Natural killer cell (primary cell): ENCODE measurements around the gene RASGRF1. TPM values are rescaled to one million over a fixed set of nuclear protein-coding genes. Genes with fewer than 3 reads are reported as not detected.
A peak's percentile ranks its signal among the peaks of the same experiment; 100 is the strongest.
"Not testable (repeated sequence)": the region's sequence is repeated elsewhere in the genome, so short reads cannot be mapped to it uniquely, and the experiment has no call there.

Experiments used
- ATAC-seq, 3 donors: fragments of 150-1000 bp in 2 of 3; fragments of 200-7000 bp in 1 of 3; cut with Tn5 transposase; 1 replicate in 1 of 3; 2 replicates in 2 of 3; pipeline ENCODE4 v1.10.0; 2021; ENCODE audit warnings: mild to moderate bottlenecking in 2 of 3, moderate library complexity in 2 of 3
- DNase-seq, 2 donors: peaks; one replicate each; pipeline versions ENCODE4 v3.0.0 to v3.0.0-alpha.2; 2013 to 2021; ENCODE audit warnings: mixed read lengths in 1 of 2
- H3K27ac ChIP-seq: one replicate; pipeline ENCODE4 v1.5.1; 2013; ENCODE audit warnings: mild to moderate bottlenecking, low read length
- H3K27me3 ChIP-seq: one replicate; pipeline ENCODE4 v1.6.1; 2013; ENCODE audit warnings: low read length; ENCODE audit not compliant: control insufficient read depth, insufficient read depth
- H3K36me3 ChIP-seq: one replicate; pipeline ENCODE4 v1.6.1; 2013; ENCODE audit warnings: low read length; ENCODE audit not compliant: control insufficient read depth, insufficient read depth
- H3K4me1 ChIP-seq: one replicate; pipeline ENCODE4 v1.6.1; 2013; ENCODE audit warnings: low read length; ENCODE audit not compliant: control insufficient read depth, insufficient read depth
- H3K4me3 ChIP-seq: one replicate; pipeline ENCODE4 v1.5.1; 2013; ENCODE audit warnings: low read length
- H3K9me3 ChIP-seq: one replicate; pipeline ENCODE4 v1.6.1; 2013; ENCODE audit warnings: low read length; ENCODE audit not compliant: control insufficient read depth, insufficient read depth
- H3K27ac Mint-ChIP-seq, 2 donors: one replicate each; pipeline ENCODE4 v1.8.0; 2022; ENCODE audit warnings: mild to moderate bottlenecking in 2 of 2, mixed read lengths in 2 of 2, moderate library complexity in 1 of 2
- H3K27me3 Mint-ChIP-seq, 2 donors: one replicate each; pipeline ENCODE4 v1.8.0; 2022; ENCODE audit warnings: low read depth in 2 of 2, mixed read lengths in 2 of 2
- H3K36me3 Mint-ChIP-seq: one replicate; pipeline ENCODE4 v1.8.0; 2022; ENCODE audit warnings: mixed read lengths
- H3K4me1 Mint-ChIP-seq, 2 donors: one replicate each; pipeline ENCODE4 v1.8.0; 2022; ENCODE audit warnings: mixed read lengths in 2 of 2
- H3K4me3 Mint-ChIP-seq: one replicate; pipeline ENCODE4 v1.8.0; 2022; ENCODE audit warnings: mild to moderate bottlenecking, moderate library complexity, mixed read lengths
- H3K9me3 Mint-ChIP-seq, 2 donors: one replicate each; pipeline ENCODE4 v1.8.0; 2022; ENCODE audit warnings: mixed read lengths in 2 of 2
- CTCF ChIP-seq: fragments of 200-600 bp; IDR thresholded peaks from one replicate; pipeline ENCODE4 v1.8.0; 2022; ENCODE audit warnings: antibody characterized with exemption
- WGBS: methylation state at CpG from one replicate; pipeline ENCODE4 v1.1.7; 2013; ENCODE audit warnings: missing lambda C conversion rate; ENCODE audit not compliant: insufficient coverage; 5-methylcytosine and 5-hydroxymethylcytosine counted together
- intact Hi-C: fragments of 100-400 bp; cut with micrococcal nuclease; formaldehyde crosslinking; loops from one replicate; pipeline ENCODE4 v1.14.2; 2022
- total RNA-seq, 4 donors: library from RNA; stranded (reverse); fragments of 120-200 nt in 1 of 4; gene quantifications; one replicate each; pipeline versions ENCODE4 v1.2.3 to v1.2.4, GENCODE V29; 2013 to 2022

Gene RASGRF1
- total RNA-seq, 3 donors from 2014 or later (not counting 1 experiment from before 2014, with no cell fraction given) = not detected

GRCh38 chr15:78995921-78996893 is 94.4 kb downstream of the RASGRF1 start:
- no peaks in the 10 kb centered on the region for H3K36me3 ChIP-seq
- no peak for ATAC-seq
- Mint-ChIP-seq H3K4me1 (peaks cover 0 to 6% of the 10 kb centered on the region in 2 donors), H3K27me3 (peaks cover 0 to 3% of the 10 kb centered on the region in 2 donors), H3K4me3 (no peak overlapping the region), H3K36me3 (no peaks in the 10 kb centered on the region), H3K9me3 (no peaks in the 10 kb centered on the region), H3K27ac (no peak overlapping the region)
- peaks cover 9% of the 10 kb centered on the region for H3K4me1 ChIP-seq
- DNase-seq = no peak
- H3K27ac ChIP-seq = no peak overlapping the region
- TF ChIP-seq CTCF = no peak
- intact Hi-C loops = no loop called here
- H3K9me3 ChIP-seq = no peaks in the 10 kb centered on the region
- H3K4me3 ChIP-seq = no peak overlapping the region
- WGBS = 86% methylated on average over 22 of the region's 22 CpGs
- no peaks in the 10 kb centered on the region for H3K27me3 ChIP-seq

GRCh38 chr15:78995161-78995560 is 95.4 kb downstream of the RASGRF1 start:
- H3K9me3 Mint-ChIP-seq, H3K4me1 Mint-ChIP-seq, H3K36me3 ChIP-seq, H3K27me3 ChIP-seq, H3K27me3 Mint-ChIP-seq, intact Hi-C loops, H3K4me3 Mint-ChIP-seq, H3K4me1 ChIP-seq, H3K27ac ChIP-seq, H3K36me3 Mint-ChIP-seq, ATAC-seq, DNase-seq, H3K4me3 ChIP-seq, H3K9me3 ChIP-seq, H3K27ac Mint-ChIP-seq: not testable (repeated sequence)
- WGBS = 72% methylated on average over 6 of the region's 6 CpGs

- Mint-ChIP-seq H3K27ac (no peak overlapping the region), H3K27me3 (peaks cover 3 to 10% of the 10 kb centered on the region in 2 donors), H3K36me3 (no peaks in the 10 kb centered on the region), H3K4me3 (no peak overlapping the region), H3K4me1 (peaks cover 0 to 6% of the 10 kb centered on the region in 2 donors), H3K9me3 (no peaks in the 10 kb centered on the region)
- Histone ChIP-seq H3K9me3 (no peaks in the 10 kb centered on the region), H3K27ac (no peak overlapping the region), H3K4me1 (peaks cover 11% of the 10 kb centered on the region), H3K4me3 (no peak overlapping the region), H3K27me3 (no peaks in the 10 kb centered on the region), H3K36me3 (no peaks in the 10 kb centered on the region)
- ATAC-seq = no peak
- TF ChIP-seq CTCF = no peak
- intact Hi-C loops = no loop called here
- DNase-seq = no peak
- 71% methylated on average over 10 of the region's 10 CpGs for WGBS
These were observed 96.5 kb downstream of the RASGRF1 start for GRCh38 chr15:78993931-78994530.

- H3K36me3 Mint-ChIP-seq = no peaks in the 10 kb centered on the region
These were observed 97.2 kb downstream of the RASGRF1 start for GRCh38 chr15:78993257-78993930.

More at GRCh38 chr15:78993257-78993930, 97.2 kb downstream of the RASGRF1 start:
- no peaks in the 10 kb centered on the region for H3K27me3 ChIP-seq
- H3K27ac ChIP-seq = no peak overlapping the region
- TF ChIP-seq CTCF = no peak
- DNase-seq (no peak), ATAC-seq (no peak)
- 84% methylated on average over 4 of the region's 4 CpGs for WGBS
- Mint-ChIP-seq H3K9me3 (no peaks in the 10 kb centered on the region), H3K27ac (peak overlapping the region in 1 of 2 donors; percentile 67), H3K4me1 (peaks cover 0 to 6% of the 10 kb centered on the region in 2 donors), H3K27me3 (peaks cover 3 to 14% of the 10 kb centered on the region in 2 donors), H3K4me3 (no peak overlapping the region)
- intact Hi-C loops = no loop called here
- H3K4me1 ChIP-seq = peaks cover 16% of the 10 kb centered on the region
- no peak overlapping the region for H3K4me3 ChIP-seq
- no peaks in the 10 kb centered on the region for H3K9me3 ChIP-seq
- no peaks in the 10 kb centered on the region for H3K36me3 ChIP-seq
